RWPE1 (cell line): ENCODE data around the gene CER1.

Experiments used
- CTCF ChIA-PET: fragments of 350-600 bp; sonication (Branson Sonifier 250); formaldehyde crosslinking; extraction: SDS; loops from one replicate; lab custom pipeline; 2021; lab: Yijun Ruan, JAX
- POLR2A ChIA-PET: fragments of 400-600 bp; formaldehyde crosslinking; extraction: SDS; loops from one replicate; lab custom pipeline; 2020; ENCODE audit warnings: antibody characterized with exemption; ENCODE audit not compliant: low non-redundant PET; lab: Yijun Ruan, JAX
- DNase-seq: peaks from one replicate; pipeline ENCODE4 v3.0.0; 2012; ENCODE audit warnings: low spot score
- H3K27ac ChIP-seq: fragments of 450-650 bp; 2 replicates; pipeline ENCODE4 v1.5.1; 2017
- TF ChIP-seq, protein P1 (sequence below): fragments of 450-650 bp; conservative IDR thresholded peaks from 2 replicates; pipeline ENCODE4 v1.5.1; 2017; ENCODE audit warnings: low read depth, mild to moderate bottlenecking

Gene CER1

DNA sequence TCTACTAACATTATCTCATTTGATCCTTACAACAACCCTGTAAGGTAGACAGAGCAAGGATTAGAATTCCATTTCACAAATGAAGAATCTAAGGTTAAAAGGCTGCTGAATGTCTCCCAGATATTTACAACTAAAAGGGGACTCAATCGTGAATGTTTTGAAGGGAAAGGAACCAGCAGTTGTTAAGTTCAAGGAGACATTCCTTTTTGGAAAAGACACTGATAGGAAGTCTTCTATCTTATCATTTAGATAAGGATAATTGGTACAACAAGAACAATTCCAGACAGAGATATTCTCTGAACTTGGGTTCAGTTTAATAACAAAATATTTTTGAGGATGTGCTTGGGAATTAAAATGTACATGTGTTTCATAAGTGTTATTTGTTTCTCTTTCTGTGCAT is 37.5 kb upstream of the CER1 start:
- POLR2A ChIA-PET = no interaction called here

GRCh38 chr9:14756291-14756690 is 33.8 kb upstream of the CER1 start:
- TF ChIP-seq, protein P1, sequence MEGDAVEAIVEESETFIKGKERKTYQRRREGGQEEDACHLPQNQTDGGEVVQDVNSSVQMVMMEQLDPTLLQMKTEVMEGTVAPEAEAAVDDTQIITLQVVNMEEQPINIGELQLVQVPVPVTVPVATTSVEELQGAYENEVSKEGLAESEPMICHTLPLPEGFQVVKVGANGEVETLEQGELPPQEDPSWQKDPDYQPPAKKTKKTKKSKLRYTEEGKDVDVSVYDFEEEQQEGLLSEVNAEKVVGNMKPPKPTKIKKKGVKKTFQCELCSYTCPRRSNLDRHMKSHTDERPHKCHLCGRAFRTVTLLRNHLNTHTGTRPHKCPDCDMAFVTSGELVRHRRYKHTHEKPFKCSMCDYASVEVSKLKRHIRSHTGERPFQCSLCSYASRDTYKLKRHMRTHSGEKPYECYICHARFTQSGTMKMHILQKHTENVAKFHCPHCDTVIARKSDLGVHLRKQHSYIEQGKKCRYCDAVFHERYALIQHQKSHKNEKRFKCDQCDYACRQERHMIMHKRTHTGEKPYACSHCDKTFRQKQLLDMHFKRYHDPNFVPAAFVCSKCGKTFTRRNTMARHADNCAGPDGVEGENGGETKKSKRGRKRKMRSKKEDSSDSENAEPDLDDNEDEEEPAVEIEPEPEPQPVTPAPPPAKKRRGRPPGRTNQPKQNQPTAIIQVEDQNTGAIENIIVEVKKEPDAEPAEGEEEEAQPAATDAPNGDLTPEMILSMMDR = no peak
- no peak for DNase-seq
- ChIA-PET CTCF (interaction anchor here (0.7 to 1.4 kb wide), 2 partner anchors 12 to 201 kb away, joined by 3 to 9 read pairs; no protein-coding TSS in a partner anchor), POLR2A (no interaction called here)
- no peak overlapping the region for H3K27ac ChIP-seq

More for the DNA sequence above, 37.5 kb upstream of the CER1 start:
- TF ChIP-seq, protein P1 = no peak
- H3K27ac ChIP-seq = no peak overlapping the region
- CTCF ChIA-PET = no interaction called here
- DNase-seq = no peak

DNA sequence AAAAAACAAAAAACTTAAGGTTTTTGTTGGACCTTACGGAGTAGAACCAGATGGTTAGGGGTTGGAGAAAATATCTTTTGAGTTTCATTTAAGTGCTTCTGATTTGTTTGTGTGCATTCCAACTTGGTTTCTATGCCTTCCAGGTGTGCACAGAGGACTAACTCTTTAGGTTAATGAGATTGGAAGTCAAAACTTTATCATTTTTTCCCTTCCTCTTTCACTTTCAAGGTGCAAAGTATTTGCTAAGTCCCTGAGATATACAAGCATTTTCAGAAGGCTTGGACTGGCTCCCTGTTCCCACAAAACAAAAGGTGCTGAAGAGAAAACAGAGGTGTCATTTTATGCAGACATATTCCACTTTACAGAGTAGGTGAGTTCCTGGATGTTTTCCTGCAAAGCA is 30.3 kb upstream of the CER1 start:
- POLR2A ChIA-PET = no interaction called here
- CTCF ChIA-PET = no interaction called here
- H3K27ac ChIP-seq = no peak overlapping the region
- TF ChIP-seq, protein P1 = no peak
- DNase-seq = no peak

- CTCF ChIA-PET = no interaction called here
- no peak overlapping the region for H3K27ac ChIP-seq
- TF ChIP-seq, protein P1 = no peak
- no peak for DNase-seq
- POLR2A ChIA-PET = no interaction called here
Measured at GRCh38 chr9:14752271-14752670, 29.7 kb upstream of the CER1 start.

- H3K27ac ChIP-seq = no peak overlapping the region
- CTCF ChIA-PET = no interaction called here
- TF ChIP-seq, protein P1 = no peak
- no peak for DNase-seq
- POLR2A ChIA-PET = interaction anchor here (0.7 kb wide), 1 partner anchor 59 kb away, joined by 3 read pairs; no protein-coding TSS in a partner anchor
Measured at GRCh38 chr9:14750821-14751220, 28.3 kb upstream of the CER1 start.

GRCh38 chr9:14749741-14750211 is 27.2 kb upstream of the CER1 start:
- no peak for DNase-seq
- TF ChIP-seq, protein P1 = no peak
- CTCF ChIA-PET = no interaction called here
- no peak overlapping the region for H3K27ac ChIP-seq
- POLR2A ChIA-PET = no interaction called here

DNA sequence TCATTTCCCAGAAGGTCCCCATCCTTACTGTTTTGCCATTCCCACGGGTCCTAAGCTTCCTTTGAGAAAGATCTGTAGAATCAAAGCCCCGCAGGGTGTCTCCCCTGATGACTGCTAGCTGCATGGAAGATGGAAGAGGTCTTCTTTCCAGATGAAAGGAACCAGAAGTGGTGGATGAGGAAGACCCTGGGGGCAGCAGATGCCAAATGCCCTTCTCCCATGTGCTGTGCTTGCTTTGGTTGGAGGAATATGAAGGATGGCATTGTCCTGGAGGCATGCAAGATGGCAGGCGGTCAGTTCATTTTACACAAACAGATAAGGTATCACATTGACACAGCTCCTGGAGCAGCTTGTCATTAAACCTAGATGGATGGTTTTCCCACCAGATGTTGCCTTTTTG is 25.8 kb upstream of the CER1 start:
- DNase-seq = no peak
- ChIA-PET POLR2A (no interaction called here), CTCF (interaction anchor here (0.6 kb wide), 1 partner anchor 21 kb away, joined by 3 read pairs; no protein-coding TSS in a partner anchor)
- TF ChIP-seq, protein P1 = no peak
- no peak overlapping the region for H3K27ac ChIP-seq
